ENCODE results near the gene NFATC4.

DNA sequence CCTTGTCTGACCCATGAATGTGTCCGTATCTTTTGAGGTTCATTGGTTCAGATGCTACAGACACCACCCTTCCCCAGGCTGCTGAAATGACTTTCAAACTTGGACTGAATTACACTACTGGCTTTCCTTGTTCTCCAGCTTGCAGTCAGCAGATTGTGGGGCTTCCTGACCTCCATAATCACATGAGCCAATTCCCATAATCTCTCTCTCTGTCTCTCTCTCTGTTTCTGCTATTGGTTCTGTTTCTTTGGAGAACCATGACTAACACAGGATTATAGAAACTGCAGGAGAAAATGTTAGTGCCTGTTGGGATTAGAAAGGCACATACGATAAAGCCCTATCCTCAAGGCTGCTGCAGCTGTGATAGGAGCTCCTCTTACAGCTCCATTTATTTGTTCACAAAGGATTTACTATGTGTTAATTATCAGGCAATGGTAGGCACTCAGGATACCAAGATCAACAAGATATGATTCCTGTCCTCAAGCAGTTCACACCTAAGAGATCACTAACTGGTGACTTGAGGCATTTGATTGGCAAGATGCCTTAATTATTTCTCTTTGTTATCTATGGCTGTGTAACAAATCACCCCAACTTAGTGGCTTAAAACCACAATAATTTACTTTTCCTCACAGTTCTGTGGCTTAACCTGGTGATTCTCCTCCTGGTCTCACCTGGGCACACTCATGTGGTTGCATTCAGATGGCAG is 20.6 kb downstream of the NFATC4 start:
- TF ChIP-seq POLR2A (IDR thresholded peaks at IDR 0.05; ENCODE audit: low read length), result no peak
- no peak for TF ChIP-seq GATA1 (IDR thresholded peaks at IDR 0.05; ENCODE audit: low read depth, low read length)

Measured in erythroblast (primary cell).